ENCODE measurements around the gene TBKBP1.

DNA sequence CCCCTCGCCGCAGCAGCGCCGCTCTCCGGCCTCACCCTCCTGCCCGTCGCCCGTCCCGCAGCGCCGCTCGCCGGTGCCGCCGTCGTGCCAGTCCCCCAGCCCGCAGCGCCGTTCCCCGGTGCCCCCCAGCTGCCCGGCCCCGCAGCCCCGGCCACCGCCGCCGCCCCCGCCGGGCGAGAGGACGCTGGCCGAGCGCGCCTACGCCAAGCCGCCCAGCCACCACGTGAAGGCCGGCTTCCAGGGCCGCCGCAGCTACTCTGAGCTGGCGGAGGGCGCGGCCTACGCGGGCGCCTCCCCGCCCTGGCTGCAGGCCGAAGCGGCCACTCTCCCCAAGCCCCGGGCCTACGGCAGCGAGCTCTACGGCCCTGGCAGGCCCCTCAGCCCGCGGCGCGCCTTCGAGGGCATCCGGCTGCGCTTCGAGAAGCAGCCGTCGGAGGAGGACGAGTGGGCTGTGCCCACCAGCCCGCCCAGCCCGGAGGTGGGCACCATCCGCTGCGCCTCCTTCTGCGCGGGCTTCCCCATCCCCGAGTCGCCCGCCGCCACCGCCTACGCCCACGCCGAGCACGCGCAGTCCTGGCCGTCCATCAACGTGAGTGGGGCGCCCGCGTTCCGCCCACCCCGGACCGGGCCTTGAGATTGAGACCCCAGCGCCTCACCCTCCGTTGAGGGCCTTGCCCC is 15.0 kb downstream of the TBKBP1 start:
- TF ChIP-seq, protein P1, sequence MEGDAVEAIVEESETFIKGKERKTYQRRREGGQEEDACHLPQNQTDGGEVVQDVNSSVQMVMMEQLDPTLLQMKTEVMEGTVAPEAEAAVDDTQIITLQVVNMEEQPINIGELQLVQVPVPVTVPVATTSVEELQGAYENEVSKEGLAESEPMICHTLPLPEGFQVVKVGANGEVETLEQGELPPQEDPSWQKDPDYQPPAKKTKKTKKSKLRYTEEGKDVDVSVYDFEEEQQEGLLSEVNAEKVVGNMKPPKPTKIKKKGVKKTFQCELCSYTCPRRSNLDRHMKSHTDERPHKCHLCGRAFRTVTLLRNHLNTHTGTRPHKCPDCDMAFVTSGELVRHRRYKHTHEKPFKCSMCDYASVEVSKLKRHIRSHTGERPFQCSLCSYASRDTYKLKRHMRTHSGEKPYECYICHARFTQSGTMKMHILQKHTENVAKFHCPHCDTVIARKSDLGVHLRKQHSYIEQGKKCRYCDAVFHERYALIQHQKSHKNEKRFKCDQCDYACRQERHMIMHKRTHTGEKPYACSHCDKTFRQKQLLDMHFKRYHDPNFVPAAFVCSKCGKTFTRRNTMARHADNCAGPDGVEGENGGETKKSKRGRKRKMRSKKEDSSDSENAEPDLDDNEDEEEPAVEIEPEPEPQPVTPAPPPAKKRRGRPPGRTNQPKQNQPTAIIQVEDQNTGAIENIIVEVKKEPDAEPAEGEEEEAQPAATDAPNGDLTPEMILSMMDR (IDR thresholded peaks at IDR 0.05) = no peak
- TF ChIP-seq POLR2AphosphoS5 (IDR thresholded peaks at IDR 0.05) (no peak), POLR2A (IDR thresholded peaks at IDR 0.05) (no peak)

All from breast epithelium (tissue), 3 donors.